ENCODE measurements around the gene SLFNL1.

- TF ChIP-seq CTCF (IDR thresholded peaks at IDR 0.05): no peak
- TF ChIP-seq EZH2 (IDR thresholded peaks at IDR 0.05; ENCODE audit: borderline replicate concordance, insufficient read depth, low read depth, low read length, poor library complexity, severe bottlenecking): no peak
Measured at GRCh38 chr1:40980453-40981121, 40.9 kb downstream of the SLFNL1 start.

All from B cell (primary cell).